ENCODE results near the gene NTHL1. TPM values are rescaled to one million over a fixed set of nuclear protein-coding genes. Genes with fewer than 3 reads are reported as not detected.

NTHL1 gene
- total RNA-seq, 4 donors from 2014 or later: 6.5 to 21.7 (median 12.0) TPM

GRCh38 chr16:2038382-2039231 lies 9.0 kb downstream of the NTHL1 start:
- TF ChIP-seq, protein P1, sequence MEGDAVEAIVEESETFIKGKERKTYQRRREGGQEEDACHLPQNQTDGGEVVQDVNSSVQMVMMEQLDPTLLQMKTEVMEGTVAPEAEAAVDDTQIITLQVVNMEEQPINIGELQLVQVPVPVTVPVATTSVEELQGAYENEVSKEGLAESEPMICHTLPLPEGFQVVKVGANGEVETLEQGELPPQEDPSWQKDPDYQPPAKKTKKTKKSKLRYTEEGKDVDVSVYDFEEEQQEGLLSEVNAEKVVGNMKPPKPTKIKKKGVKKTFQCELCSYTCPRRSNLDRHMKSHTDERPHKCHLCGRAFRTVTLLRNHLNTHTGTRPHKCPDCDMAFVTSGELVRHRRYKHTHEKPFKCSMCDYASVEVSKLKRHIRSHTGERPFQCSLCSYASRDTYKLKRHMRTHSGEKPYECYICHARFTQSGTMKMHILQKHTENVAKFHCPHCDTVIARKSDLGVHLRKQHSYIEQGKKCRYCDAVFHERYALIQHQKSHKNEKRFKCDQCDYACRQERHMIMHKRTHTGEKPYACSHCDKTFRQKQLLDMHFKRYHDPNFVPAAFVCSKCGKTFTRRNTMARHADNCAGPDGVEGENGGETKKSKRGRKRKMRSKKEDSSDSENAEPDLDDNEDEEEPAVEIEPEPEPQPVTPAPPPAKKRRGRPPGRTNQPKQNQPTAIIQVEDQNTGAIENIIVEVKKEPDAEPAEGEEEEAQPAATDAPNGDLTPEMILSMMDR (IDR thresholded peaks at IDR 0.05; ENCODE audit: low read depth): no peak

GRCh38 chr16:2037647-2038381 lies 9.8 kb downstream of the NTHL1 start:
- TF ChIP-seq, protein P1 (IDR thresholded peaks at IDR 0.05; ENCODE audit: low read depth): no peak

DNA sequence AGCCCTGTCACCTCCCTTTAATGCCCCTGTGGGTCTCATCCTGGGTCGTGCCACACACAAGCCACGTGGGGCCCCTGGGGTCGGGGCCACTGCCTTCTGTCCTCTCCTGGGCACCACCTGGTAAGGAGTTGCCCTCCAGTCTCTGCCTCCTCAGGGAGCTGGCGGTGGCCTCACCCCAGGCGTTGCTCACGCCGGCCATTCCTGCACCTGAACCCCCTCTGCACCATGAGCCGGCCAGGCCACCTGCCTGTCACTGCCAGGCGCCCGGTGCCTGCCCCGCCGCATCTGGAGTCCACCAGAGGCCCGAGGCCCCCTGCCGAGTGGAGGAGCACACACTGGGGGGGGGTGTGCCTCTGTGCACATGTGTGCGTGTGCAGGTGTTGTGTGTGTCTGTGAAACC lies 10.5 kb downstream of the NTHL1 start:
- TF ChIP-seq, protein P1 (IDR thresholded peaks at IDR 0.05; ENCODE audit: low read depth): no peak

DNA sequence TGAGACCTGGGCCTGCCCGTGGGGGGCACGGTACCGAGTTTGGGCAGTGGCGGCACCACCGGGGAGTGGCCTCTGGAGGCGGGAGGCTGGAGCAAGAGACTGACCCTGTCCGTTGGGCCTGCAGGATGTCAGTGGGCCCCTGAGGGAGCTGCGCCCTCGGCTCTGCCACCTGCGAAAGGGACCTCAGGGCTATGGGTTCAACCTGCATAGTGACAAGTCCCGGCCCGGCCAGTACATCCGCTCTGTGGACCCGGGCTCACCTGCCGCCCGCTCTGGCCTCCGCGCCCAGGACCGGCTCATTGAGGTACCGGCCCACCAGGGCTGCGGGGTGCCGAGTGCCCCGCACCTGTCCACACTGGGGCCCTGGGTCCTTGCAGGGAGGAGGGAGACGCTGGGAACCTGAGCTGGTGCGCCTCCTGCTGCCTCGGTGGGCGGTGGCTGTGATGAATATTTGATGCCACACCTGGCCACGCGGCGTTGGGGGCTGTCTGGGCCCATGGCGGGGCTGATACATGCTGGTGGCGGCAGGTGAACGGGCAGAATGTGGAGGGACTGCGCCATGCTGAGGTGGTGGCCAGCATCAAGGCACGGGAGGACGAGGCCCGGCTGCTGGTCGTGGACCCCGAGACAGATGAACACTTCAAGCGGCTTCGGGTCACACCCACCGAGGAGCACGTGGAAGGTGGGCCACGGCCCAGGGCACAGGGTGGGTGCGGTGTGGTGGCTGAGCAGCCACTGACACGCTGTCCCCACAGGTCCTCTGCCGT lies 11.3 kb downstream of the NTHL1 start:
- TF ChIP-seq, protein P1 (IDR thresholded peaks at IDR 0.05; ENCODE audit: low read depth): no peak

DNA sequence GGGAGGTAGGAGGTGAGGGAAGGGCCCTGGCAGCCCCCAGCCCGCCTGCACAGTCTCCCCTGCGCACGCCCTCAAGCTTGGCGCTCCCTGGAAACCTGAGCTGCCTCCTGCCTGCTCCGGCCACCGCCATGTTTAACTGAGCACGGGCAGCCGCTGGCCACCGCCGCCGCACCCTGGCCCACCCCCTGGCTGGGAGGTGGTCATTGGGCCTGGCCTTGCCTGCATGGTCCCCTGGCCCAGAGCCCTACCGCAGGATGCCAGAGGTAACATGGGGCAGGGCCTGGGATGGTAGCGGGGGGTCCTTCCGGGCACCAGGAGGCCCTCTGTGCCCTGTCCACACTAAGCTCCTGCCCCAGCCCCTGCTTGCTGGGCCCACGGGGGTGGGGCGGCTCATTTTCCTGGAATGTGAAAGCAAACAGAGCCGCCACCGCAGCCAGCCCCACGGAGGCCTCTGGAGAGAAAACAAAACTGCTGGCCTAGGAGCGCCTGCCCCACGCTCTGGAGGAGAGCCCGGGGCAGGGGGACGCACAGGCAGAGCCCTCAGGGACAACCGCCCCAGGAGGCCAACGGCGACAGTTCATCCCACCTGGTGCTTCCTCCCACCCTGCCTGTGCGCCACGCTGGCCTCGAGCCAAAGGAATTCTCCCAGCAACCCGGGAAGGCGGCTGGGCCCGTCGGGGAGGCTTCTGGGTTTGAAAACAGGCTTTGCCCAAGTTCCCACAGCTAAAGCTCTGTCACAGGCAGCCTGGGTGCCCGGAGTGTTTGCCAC lies 12.0 kb downstream of the NTHL1 start:
- TF ChIP-seq, protein P1 (IDR thresholded peaks at IDR 0.05; ENCODE audit: low read depth): no peak

- TF ChIP-seq, protein P1 (IDR thresholded peaks at IDR 0.05; ENCODE audit: low read depth): no peak
These were observed 12.8 kb downstream of the NTHL1 start for GRCh38 chr16:2034696-2035430.

All from subcutaneous adipose tissue (tissue), 4 donors.